ENCODE results near the gene ZFYVE27. TPM values are rescaled to one million over a fixed set of nuclear protein-coding genes. Genes with fewer than 3 reads are reported as not detected.
"Not testable (repeated sequence)": the region's sequence is repeated elsewhere in the genome, so short reads cannot be mapped to it uniquely, and the experiment has no call there.

ZFYVE27 gene
- 33.2 TPM for total RNA-seq

- H3K4me3 ChIP-seq (ENCODE audit: low read length) = peak within 1 kb of the TSS; percentile 97
- H3K27me3 ChIP-seq (ENCODE audit: insufficient read depth, low read length) = no peaks in the 10 kb centered on the region
- H3K4me1 ChIP-seq (ENCODE audit: insufficient read depth, low read length) = peaks cover 33% of the 10 kb centered on the region
- H3K9me3 ChIP-seq (ENCODE audit: low read depth, low read length) = no peaks in the 10 kb centered on the region
Observed at GRCh38 chr10:97736902-97737769, at the start of gene ZFYVE27. Gene ZFYVE27 (plus strand): TSS chr10:97737128. CDS start chr10:97738478, 1,350 bp downstream.

- Histone ChIP-seq H3K27me3 (ENCODE audit: insufficient read depth, low read length) (no peaks in the 10 kb centered on the region), H3K9me3 (ENCODE audit: low read depth, low read length) (no peaks in the 10 kb centered on the region), H3K4me3 (ENCODE audit: low read length) (peak overlapping the region; percentile 60), H3K4me1 (ENCODE audit: insufficient read depth, low read length) (peaks cover 77% of the 10 kb centered on the region)
Observed at GRCh38 chr10:97687785-97688781, 48.8 kb upstream of the ZFYVE27 start.

GRCh38 chr10:97689559-97690020 lies 47.3 kb upstream of the ZFYVE27 start:
- no peaks in the 10 kb centered on the region for H3K27me3 ChIP-seq (ENCODE audit: insufficient read depth, low read length)
- no peaks in the 10 kb centered on the region for H3K9me3 ChIP-seq (ENCODE audit: low read depth, low read length)
- H3K4me1 ChIP-seq (ENCODE audit: insufficient read depth, low read length) = peaks cover 64% of the 10 kb centered on the region
- no peak overlapping the region for H3K4me3 ChIP-seq (ENCODE audit: low read length)

GRCh38 chr10:97690133-97690532 lies 46.8 kb upstream of the ZFYVE27 start:
- H3K9me3 ChIP-seq (ENCODE audit: low read depth, low read length) = no peaks in the 10 kb centered on the region
- no peak overlapping the region for H3K4me3 ChIP-seq (ENCODE audit: low read length)
- no peaks in the 10 kb centered on the region for H3K27me3 ChIP-seq (ENCODE audit: insufficient read depth, low read length)
- H3K4me1 ChIP-seq (ENCODE audit: insufficient read depth, low read length) = peaks cover 58% of the 10 kb centered on the region

- H3K4me1 ChIP-seq (ENCODE audit: insufficient read depth, low read length); H3K9me3 ChIP-seq (ENCODE audit: low read depth, low read length); H3K27me3 ChIP-seq (ENCODE audit: insufficient read depth, low read length); H3K4me3 ChIP-seq (ENCODE audit: low read length): not testable (repeated sequence)
Observed at GRCh38 chr10:97698072-97698655, 38.8 kb upstream of the ZFYVE27 start.

- Histone ChIP-seq H3K4me1 (ENCODE audit: insufficient read depth, low read length) (no peaks in the 10 kb centered on the region), H3K27me3 (ENCODE audit: insufficient read depth, low read length) (no peaks in the 10 kb centered on the region), H3K4me3 (ENCODE audit: low read length) (no peak overlapping the region), H3K9me3 (ENCODE audit: low read depth, low read length) (no peaks in the 10 kb centered on the region)
Observed at GRCh38 chr10:97701438-97702069, 35.4 kb upstream of the ZFYVE27 start.

- no peak overlapping the region for H3K4me3 ChIP-seq (ENCODE audit: low read length)
- no peaks in the 10 kb centered on the region for H3K9me3 ChIP-seq (ENCODE audit: low read depth, low read length)
- no peaks in the 10 kb centered on the region for H3K27me3 ChIP-seq (ENCODE audit: insufficient read depth, low read length)
- H3K4me1 ChIP-seq (ENCODE audit: insufficient read depth, low read length) = no peaks in the 10 kb centered on the region
Observed at GRCh38 chr10:97703398-97704067, 33.4 kb upstream of the ZFYVE27 start.

- no peaks in the 10 kb centered on the region for H3K27me3 ChIP-seq (ENCODE audit: insufficient read depth, low read length)
- no peaks in the 10 kb centered on the region for H3K9me3 ChIP-seq (ENCODE audit: low read depth, low read length)
- H3K4me1 ChIP-seq (ENCODE audit: insufficient read depth, low read length) = no peaks in the 10 kb centered on the region
- no peak overlapping the region for H3K4me3 ChIP-seq (ENCODE audit: low read length)
Observed at GRCh38 chr10:97704341-97704740, 32.6 kb upstream of the ZFYVE27 start.

- no peaks in the 10 kb centered on the region for H3K4me1 ChIP-seq (ENCODE audit: insufficient read depth, low read length)
- H3K27me3 ChIP-seq (ENCODE audit: insufficient read depth, low read length) = peaks cover 3% of the 10 kb centered on the region
- no peaks in the 10 kb centered on the region for H3K9me3 ChIP-seq (ENCODE audit: low read depth, low read length)
- H3K4me3 ChIP-seq (ENCODE audit: low read length) = no peak overlapping the region
Observed at GRCh38 chr10:97705006-97705670, 31.8 kb upstream of the ZFYVE27 start.

- Histone ChIP-seq H3K4me3 (ENCODE audit: low read length) (no peak overlapping the region), H3K27me3 (ENCODE audit: insufficient read depth, low read length) (peaks cover 3% of the 10 kb centered on the region), H3K9me3 (ENCODE audit: low read depth, low read length) (no peaks in the 10 kb centered on the region), H3K4me1 (ENCODE audit: insufficient read depth, low read length) (peaks cover 8% of the 10 kb centered on the region)
Observed at GRCh38 chr10:97707134-97707861, 29.6 kb upstream of the ZFYVE27 start.

GRCh38 chr10:97708167-97708566 lies 28.8 kb upstream of the ZFYVE27 start:
- Histone ChIP-seq H3K27me3 (ENCODE audit: insufficient read depth, low read length) (peaks cover 3% of the 10 kb centered on the region), H3K4me1 (ENCODE audit: insufficient read depth, low read length) (peaks cover 16% of the 10 kb centered on the region), H3K4me3 (ENCODE audit: low read length) (no peak overlapping the region), H3K9me3 (ENCODE audit: low read depth, low read length) (no peaks in the 10 kb centered on the region)

- Histone ChIP-seq H3K4me1 (ENCODE audit: insufficient read depth, low read length) (peaks cover 21% of the 10 kb centered on the region), H3K27me3 (ENCODE audit: insufficient read depth, low read length) (peaks cover 3% of the 10 kb centered on the region), H3K9me3 (ENCODE audit: low read depth, low read length) (no peaks in the 10 kb centered on the region), H3K4me3 (ENCODE audit: low read length) (no peak overlapping the region)
Observed at GRCh38 chr10:97708976-97709946, 27.7 kb upstream of the ZFYVE27 start.

All from mononuclear cell (primary cell).